ENCODE measurements around the gene PI3. TPM values are rescaled to one million over a fixed set of nuclear protein-coding genes. Genes with fewer than 3 reads are reported as not detected.
"Not testable (repeated sequence)": the region's sequence is repeated elsewhere in the genome, so short reads cannot be mapped to it uniquely, and the experiment has no call there.

PI3 gene, protein sequence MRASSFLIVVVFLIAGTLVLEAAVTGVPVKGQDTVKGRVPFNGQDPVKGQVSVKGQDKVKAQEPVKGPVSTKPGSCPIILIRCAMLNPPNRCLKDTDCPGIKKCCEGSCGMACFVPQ
- polyA plus RNA-seq (2012; ENCODE audit: insufficient read depth, insufficient read length), result not detected

GRCh38 chr20:45174434-45175364 lies at the start of gene PI3:
Gene PI3, plus strand, starts transcription at chr20:45174902. Its CDS starts 21 bp downstream, at chr20:45174923.
- DNase-seq (ENCODE audit: low read depth, low spot score), result no peak
- no peak within 1 kb of the TSS for H3K4me3 ChIP-seq (ENCODE audit: low read length)

DNA sequence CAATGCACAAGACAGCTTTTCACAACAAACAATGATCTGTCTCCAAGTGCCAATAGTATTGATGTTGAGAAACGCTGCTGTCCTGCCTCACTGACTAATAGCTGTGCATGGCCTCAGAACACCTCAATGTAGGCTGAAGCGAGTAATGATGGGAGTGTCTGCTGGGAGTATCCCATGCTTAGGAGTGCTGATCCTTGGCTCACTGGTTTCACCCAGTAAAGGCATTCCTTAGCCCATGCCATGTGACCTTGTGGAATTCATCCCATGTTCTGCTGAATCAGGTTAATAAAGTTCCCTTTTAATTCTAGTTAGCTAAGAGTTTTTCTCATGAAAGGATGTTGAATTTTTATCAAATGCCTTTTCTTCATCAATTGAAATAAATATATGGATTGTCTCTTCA lies 46.6 kb upstream of the PI3 start:
- no peak for DNase-seq (ENCODE audit: low read depth, low spot score)
- H3K4me3 ChIP-seq (ENCODE audit: low read length), result no peak overlapping the region

DNA sequence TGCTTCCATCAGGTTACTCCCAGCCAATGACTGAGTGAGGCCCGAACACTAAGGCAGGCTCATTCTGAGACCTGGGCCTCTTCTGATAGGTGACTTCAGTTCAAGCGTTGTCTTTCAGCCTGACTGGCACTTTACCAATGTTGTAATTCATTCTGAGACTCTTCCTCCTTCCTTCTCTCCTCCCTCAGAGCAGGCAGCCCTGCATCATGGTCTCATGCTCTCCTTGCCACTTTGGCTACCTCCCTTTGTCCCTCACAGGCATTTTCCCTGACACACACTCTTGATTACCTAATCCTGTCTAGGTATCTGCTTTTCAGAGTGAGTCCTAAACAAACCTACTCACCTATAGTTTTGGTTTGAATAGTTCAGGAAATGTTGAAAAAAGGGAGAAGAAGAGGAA lies 37.8 kb upstream of the PI3 start:
- DNase-seq (ENCODE audit: low read depth, low spot score), result no peak
- H3K4me3 ChIP-seq (ENCODE audit: low read length), result no peak overlapping the region

GRCh38 chr20:45138561-45139300 lies 36.0 kb upstream of the PI3 start:
- peak; percentile 40 for DNase-seq (ENCODE audit: low read depth, low spot score)
- peak overlapping the region; percentile 7; the same call in 1 of the 2 replicates for H3K4me3 ChIP-seq (ENCODE audit: low read length)

DNA sequence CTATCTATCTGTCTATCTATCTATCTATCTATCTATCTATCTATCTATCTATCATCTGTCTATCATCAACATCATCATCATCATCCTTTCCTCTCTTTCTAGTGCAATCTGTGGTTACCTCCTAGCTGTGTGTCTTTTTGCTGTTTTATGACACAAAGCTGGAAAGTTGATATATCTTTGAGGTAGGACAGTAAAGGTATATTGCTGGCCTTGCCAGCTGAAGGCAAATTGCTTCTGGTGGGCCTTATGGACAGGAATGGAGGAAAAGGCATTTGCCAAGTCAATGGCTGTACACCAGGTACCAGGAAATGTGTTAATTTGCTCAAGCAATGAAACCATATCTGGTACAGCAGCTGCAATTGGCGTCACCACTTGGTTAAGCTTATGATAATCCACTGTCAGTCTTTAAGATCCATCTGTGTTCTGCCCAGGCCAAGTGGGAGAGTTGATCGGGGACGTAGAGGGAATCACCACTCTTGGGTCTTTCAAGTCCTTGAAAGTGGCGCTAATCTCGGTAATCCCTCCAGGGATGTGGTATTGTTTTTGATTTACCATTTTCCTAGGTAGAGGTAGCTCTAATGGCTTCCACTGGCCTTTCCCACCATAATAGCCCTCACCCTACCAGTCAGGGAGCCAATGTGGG lies 34.8 kb upstream of the PI3 start:
- not testable (repeated sequence) for DNase-seq (ENCODE audit: low read depth, low spot score); H3K4me3 ChIP-seq (ENCODE audit: low read length)

DNA sequence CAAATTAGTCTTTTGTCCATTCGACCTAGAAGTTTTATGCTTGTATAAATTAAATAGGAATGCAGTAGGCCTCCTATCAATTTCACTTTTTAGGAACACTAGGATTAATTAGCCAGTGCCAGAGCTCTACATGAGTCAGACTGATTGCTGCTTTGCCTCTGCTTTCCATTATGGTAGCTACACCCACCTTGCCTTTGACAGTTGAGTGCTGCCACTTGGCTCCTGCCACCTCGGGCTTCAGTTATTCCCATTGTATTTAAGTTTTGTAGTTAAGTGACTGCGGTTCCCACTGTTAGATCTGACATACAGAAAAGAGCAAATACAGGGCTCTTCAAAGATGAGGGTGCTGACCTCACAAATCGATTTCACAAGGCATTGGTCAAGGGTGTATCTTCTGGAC lies 33.9 kb upstream of the PI3 start:
- DNase-seq (ENCODE audit: low read depth, low spot score), result no peak
- no peak overlapping the region for H3K4me3 ChIP-seq (ENCODE audit: low read length)

- H3K4me3 ChIP-seq (ENCODE audit: low read length), result no peak overlapping the region
- no peak for DNase-seq (ENCODE audit: low read depth, low spot score)
These were observed 25.6 kb upstream of the PI3 start for GRCh38 chr20:45149062-45149461.

GRCh38 chr20:45152405-45152804 lies 22.3 kb upstream of the PI3 start:
- DNase-seq (ENCODE audit: low read depth, low spot score), result no peak

GRCh38 chr20:45153147-45153546 lies 21.6 kb upstream of the PI3 start:
- H3K4me3 ChIP-seq (ENCODE audit: low read length), result no peak overlapping the region
- DNase-seq (ENCODE audit: low read depth, low spot score), result no peak

More at GRCh38 chr20:45152405-45152804, 22.3 kb upstream of the PI3 start:
- no peak overlapping the region for H3K4me3 ChIP-seq (ENCODE audit: low read length)

DNA sequence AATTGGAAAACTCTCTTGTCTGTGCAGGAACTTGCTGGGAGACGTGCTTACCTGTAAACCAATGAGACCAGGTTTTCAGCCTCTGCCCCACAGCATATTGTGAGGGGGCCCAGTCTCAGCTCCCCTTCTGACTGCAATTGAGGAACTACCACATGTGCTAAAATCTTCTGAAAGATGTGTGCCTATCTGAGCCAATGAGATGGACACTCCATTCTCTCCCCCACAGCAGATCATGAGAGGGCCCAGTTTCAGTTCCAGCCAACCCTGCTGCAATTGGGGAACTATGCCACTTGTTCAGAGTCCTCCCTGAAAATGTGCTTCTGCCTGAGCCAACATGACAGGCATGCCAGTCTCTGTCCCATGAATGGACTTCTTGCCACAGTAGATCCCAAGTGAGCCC lies 20.9 kb upstream of the PI3 start:
- H3K4me3 ChIP-seq (ENCODE audit: low read length), result no peak overlapping the region
- DNase-seq (ENCODE audit: low read depth, low spot score), result no peak

- no peak overlapping the region for H3K4me3 ChIP-seq (ENCODE audit: low read length)
- no peak for DNase-seq (ENCODE audit: low read depth, low spot score)
These were observed 20.5 kb upstream of the PI3 start for GRCh38 chr20:45154183-45154582.

DNA sequence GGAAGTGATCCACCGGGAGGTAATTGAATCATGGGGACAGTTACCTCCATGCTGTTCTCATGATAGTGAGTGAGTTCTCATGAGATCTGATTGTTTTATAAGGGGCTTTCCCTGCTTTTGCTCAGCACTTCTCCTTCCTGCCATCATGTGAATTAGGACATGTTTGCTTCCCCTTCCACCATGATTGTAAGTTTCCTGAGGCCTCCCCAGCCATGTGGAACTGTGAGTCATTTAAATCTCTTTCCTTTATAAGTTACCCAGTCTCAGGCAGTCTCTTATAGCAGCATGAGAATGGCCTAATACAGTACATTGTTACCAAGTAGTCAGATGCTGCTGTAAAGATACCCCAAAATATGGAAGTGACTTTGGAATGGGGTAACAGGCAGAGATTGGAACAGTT lies 19.9 kb upstream of the PI3 start:
- H3K4me3 ChIP-seq (ENCODE audit: low read length); DNase-seq (ENCODE audit: low read depth, low spot score): not testable (repeated sequence)

- no peak for DNase-seq (ENCODE audit: low read depth, low spot score)
- no peak overlapping the region for H3K4me3 ChIP-seq (ENCODE audit: low read length)
These were observed 18.0 kb upstream of the PI3 start for GRCh38 chr20:45156713-45157112.

DNA sequence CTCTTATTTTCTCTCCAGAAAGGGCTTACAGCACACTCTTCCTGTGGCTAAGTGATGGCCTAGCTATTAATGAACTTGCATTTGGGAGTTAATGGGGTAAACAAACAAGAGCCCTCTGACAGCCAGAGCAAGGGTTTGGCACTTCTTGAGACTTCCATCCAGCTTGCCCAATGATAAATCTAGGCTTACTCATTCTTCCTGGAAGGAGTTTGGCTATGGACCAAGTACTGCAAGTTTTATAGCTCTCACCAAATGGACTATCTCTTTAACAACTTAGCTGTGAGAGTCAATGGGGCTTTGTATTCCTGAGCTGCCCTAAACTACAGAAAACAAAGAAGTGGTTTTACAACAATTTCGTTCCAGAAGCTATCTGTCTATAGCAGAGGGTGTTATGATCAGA lies 16.7 kb upstream of the PI3 start:
- H3K4me3 ChIP-seq (ENCODE audit: low read length), result no peak overlapping the region
- no peak for DNase-seq (ENCODE audit: low read depth, low spot score)

DNA sequence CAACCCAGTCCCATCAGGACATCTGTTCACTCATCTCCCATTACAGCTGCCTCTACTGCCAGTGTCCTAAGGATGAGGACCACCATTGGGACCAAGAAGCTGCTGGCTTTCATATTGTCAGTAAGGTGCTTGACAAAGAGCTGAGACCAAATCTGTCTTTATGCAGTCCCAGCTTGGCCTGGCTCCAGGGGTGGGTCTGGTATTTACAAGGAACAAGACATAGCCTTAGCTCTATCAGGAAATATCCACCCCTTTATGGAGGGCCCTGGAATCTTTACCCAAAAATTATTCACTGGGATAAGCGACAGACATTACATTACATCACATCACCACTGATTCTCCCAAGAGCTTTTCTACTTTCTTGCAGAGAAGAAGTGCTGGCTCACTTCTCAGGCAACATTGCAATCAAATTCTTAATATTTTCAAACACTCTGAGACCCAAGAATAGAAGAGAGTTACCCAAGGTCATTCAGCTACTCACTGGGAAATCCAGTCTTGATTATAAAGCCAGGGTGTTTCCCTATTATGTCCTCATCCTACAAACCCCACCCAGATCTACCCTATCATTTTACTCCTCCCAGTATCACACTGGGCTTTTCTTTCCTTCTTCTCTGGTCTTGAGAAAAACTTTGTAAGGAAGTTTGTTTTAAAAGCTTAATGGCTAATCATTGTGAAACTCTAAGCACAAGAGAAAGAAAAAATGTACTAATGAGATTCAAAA lies 11.5 kb upstream of the PI3 start:
- H3K4me3 ChIP-seq (ENCODE audit: low read length), result no peak overlapping the region
- no peak for DNase-seq (ENCODE audit: low read depth, low spot score)

GRCh38 chr20:45164906-45165305 lies 9.8 kb upstream of the PI3 start:
- no peak overlapping the region for H3K4me3 ChIP-seq (ENCODE audit: low read length)
- no peak for DNase-seq (ENCODE audit: low read depth, low spot score)

DNA sequence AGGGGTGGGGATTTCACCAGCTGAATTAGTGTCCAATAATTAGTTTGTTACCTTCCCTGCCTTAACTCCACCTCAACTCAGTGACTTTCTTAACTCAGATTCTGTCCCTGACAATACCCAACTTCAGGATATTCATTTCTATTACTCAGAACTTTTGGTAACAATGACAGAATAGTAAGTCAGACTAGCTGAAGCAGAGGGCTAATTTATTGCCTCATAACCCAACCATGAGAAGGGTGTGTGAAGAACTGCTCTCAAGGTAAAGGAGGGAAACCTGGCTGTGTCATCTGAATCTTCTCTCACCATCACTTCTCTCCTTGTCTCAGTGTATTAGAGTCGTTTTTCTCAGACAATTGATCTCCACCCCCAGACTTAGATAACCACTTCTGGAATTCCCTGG lies 1.2 kb upstream of the PI3 start:
- H3K4me3 ChIP-seq (ENCODE audit: low read length), result no peak overlapping the region
- no peak for DNase-seq (ENCODE audit: low read depth, low spot score)

DNA sequence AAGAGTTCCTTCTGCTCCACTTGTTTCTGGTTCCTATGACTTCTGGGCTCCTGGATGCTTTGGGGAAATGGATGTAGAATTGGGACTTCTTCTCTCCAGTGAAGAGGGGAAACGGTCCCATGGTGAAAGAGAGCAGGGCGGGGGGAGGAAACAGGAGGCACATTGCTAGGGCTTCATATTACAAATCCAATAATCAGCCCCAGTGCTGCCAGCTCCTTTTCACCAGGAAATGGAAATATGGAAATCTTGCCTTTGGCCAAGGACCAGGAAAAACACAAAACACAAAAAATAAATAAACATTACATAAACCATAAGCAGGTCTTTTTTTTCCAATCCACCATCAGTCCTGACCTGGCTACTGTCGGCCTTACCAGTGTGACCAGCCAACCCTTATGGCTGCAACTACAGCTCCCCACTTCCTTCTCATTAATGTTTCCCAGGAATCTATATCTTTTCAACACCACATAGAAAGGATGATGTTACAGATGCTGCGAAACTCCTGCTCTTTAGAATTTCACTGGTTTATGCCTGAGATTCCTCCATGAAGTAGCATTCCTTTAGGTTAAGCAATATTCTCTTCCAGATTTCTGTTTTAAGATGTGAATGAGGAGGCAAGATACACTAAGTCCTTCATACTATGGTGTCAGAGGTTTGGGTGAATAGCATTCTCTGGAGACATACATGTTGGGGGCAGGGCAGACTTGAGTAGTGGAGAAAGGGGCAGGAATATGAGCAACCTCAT lies 2.0 kb downstream of the PI3 start:
- no peak overlapping the region for H3K4me3 ChIP-seq (ENCODE audit: low read length)
- no peak for DNase-seq (ENCODE audit: low read depth, low spot score)

All from Jurkat, Clone E6-1 (cell line).